Measurements from ENCODE around the gene MID1.

MID1 gene

GRCh38 chrX:10483191-10483831 is 137.1 kb downstream of the MID1 start:
- DNase-seq: no peak

GRCh38 chrX:10482708-10483107 is 137.7 kb downstream of the MID1 start:
- DNase-seq: no peak

GRCh38 chrX:10482261-10482660 is 138.1 kb downstream of the MID1 start:
- no peak for DNase-seq

GRCh38 chrX:10480861-10481260 is 139.5 kb downstream of the MID1 start:
- no peak for DNase-seq

- DNase-seq: no peak
Measured at GRCh38 chrX:10479508-10479907, 140.9 kb downstream of the MID1 start.

DNA sequence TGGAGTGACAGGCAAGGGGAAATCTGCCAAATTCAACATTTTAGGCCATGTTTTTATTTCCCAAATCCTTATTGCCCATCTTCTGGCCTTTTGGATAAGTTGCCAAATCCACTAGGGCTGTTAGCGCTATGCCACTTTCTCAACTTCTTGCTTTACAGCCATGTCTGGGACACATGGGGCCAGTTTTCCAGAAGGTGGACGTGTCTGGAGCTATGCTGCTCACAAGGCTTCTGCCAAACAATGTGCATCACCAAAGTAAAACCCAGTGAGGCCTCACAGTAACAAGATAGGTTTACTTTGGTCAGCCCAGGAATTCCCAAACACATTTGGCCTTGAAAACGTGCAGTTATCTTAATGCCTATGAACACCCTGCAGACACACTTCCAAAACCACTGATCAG is 142.9 kb downstream of the MID1 start:
- no peak for DNase-seq

- no peak for DNase-seq
Measured at GRCh38 chrX:10474913-10475568, 145.3 kb downstream of the MID1 start.

GRCh38 chrX:10474510-10474909 is 145.9 kb downstream of the MID1 start:
- no peak for DNase-seq

GRCh38 chrX:10471418-10471817 is 149.0 kb downstream of the MID1 start:
- no peak for DNase-seq

DNA sequence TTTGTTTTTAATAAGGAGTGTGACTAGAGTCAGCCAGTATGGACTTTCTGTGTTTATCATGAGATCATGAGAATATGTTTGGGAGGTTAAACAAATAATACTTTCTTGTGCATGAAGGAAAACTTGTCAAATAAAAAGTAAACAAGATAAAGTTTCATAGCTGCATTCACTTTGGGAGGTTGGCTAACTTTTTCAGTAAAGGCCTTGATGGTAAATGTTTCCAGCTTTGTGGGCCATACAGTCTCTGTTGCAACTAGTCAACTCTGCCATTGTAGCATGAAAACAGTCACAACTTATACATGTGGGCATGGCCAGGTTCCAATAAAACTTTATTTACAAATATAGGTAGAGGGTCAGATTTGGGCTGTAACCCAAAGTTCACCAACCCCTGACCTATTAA is 150.4 kb downstream of the MID1 start:
- no peak for DNase-seq

DNA sequence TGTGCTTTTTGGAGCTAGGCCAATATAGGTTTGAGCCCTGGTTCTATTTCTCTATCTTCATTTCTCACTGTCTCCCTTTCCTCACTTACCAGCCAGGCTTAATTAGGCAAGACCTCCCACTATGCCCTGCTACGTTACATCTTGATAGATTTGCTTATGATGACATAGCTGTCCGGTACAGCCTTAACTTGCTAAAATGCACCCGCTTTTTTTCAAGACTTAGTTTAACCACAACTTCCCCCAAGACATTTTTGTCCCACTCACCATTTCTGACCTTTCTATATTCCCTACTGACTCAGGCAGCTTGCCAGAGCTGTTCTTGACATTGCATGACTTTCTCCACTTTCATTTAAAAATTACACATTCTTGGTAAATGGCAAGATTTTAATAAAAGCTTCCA is 152.6 kb downstream of the MID1 start:
- no peak for DNase-seq

DNA sequence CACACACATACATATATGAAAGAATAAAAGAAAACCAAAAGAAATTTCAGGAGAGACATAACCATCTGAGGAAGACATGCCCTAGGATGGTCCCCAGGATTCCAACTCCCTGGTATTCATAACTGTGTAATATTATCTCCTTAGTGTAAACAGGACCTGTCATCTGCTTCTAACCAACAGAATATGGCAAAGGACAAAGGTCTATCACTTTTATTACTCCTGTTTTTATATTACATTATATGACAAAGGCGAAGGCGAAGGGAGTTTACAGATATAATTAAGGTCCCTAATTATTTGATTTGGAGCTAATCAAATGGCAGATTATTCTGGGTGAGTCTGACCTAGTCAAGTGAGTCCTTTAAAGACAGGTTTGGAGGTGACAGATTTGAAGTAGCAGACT is 155.1 kb downstream of the MID1 start:
- DNase-seq: no peak

- DNase-seq: no peak
Measured at GRCh38 chrX:10457092-10457491, 163.3 kb downstream of the MID1 start.

DNA sequence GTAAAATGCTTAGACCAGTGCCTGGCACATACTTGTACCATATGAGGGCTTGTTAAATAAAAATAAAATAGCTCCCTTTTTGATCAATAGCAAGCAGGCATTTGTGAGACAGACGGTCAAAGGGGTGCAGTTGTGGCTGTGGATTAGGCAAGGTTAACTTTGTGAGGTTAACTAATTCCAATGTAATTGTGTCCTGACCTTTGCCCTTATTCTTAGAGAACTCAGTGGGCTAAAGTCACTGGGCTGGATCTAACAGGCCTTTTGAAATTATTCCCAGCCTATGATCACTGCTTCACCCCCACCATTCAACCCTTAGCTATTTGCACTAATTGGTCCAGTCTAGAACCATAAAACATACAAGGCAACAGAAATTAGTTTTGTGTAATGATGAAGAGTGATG is 166.4 kb downstream of the MID1 start:
- no peak for DNase-seq

- no peak for DNase-seq
Measured at GRCh38 chrX:10450959-10451355, 169.4 kb downstream of the MID1 start.

- no peak for DNase-seq
Measured at GRCh38 chrX:10450229-10450958, 170.0 kb downstream of the MID1 start.

GRCh38 chrX:10447564-10448214 is 172.7 kb downstream of the MID1 start:
- no peak for DNase-seq

GRCh38 chrX:10444204-10444603 is 176.2 kb downstream of the MID1 start:
- no peak for DNase-seq

DNA sequence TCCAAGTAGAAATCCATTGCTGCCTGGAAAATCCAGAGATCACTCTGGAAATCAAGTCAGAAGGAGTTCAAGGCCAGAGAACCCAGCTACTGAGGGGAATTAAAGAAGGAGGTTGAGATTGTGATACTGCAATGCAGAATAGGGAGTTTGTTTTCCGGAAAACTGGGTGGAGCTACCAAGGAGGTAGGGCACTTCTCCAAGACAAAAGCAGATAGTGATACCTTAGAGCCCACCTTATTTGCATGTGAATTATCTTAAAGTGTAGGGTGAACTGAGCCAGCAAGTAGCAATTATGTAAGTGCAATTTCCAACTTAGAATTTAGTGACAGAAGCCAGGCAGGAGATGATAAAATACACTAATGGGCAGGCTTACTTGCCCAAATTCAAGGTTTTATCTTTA is 178.9 kb downstream of the MID1 start:
- no peak for DNase-seq

- no peak for DNase-seq
Measured at GRCh38 chrX:10433296-10433965, 187.0 kb downstream of the MID1 start.

DNA sequence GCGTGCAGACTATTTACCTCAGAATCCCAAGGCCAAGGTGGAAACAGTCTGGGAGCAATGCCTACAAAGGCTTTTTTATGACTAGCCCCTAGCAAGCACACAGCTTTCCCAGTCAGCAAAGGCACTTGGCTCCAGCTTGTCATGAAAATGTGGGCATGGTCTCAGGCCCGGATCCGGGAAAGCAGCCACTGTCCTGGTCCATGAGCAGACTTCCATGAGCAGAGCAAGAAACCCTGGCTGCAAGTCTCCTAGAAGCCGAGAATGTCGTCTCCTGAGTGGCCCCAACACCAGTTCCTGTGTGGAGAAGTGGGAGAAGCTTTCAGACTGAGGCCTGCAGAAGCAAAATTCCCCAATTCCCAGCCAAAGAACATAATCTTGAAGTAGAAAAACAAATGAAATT is 190.5 kb downstream of the MID1 start:
- DNase-seq: no peak

DNA sequence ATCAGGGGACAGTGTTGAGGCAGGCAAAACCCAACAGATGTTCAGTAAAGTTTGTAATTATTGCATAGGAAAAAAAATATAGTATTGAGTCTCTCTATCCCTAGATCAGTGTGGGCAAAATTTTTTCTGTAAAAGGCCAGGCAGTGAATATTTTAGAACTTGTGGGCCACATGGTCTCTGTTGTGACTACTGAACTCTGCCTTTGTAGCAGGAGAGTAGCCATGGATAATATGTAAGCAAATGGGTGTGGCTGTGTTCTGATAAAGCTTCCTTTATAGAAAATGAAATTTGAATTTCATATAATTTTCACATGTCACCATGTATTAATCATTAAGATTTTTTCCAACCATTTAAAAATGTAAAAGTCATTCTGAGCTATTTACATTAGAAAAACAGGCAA is 193.1 kb downstream of the MID1 start:
- no peak for DNase-seq

- DNase-seq: no peak
Measured at GRCh38 chrX:10423716-10424115, 196.7 kb downstream of the MID1 start.
